Measurements from ENCODE around the gene PPM1L.

PPM1L gene

DNA sequence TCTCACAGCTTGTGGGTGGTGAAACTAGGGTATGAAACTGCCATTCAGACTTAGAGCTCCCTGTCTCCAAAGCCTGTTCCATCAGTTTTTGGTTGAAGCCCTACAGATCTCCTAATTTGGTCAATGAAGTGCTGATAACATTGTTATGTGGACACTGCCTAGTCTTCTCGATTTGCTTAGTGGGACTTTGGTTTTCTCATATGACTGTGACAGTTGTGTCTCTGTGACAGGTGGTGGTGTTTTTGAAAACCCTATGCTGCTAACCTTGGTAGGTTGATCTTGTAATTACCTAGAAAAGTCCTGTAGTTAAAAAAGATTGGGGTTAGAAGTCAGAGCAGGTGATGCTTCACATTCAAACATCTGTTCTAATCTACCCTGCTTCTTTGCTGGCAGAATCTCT is 9.2 kb downstream of the PPM1L start:
- DNase-seq: no peak

DNA sequence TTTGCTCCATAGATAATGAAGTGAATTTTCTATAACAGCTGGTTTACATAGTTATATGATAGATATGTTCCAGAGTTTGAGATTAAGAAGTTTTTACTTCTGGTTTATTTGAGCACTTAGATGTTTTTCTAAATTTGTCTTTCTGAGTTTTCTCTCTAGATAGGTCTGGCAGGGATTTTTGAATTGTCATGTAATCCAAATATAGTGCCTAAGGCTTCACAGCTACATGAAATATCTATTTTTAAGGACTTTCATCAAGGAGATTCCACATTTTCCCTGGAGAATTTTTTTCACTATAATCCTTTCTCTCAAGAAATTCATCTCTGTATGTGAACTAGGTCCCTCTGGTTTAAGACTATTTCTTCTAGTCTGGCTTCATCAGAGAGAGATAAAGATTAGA is 12.0 kb downstream of the PPM1L start:
- DNase-seq: no peak

- DNase-seq: no peak
These were observed 12.9 kb downstream of the PPM1L start for GRCh38 chr3:160768918-160769317.

DNA sequence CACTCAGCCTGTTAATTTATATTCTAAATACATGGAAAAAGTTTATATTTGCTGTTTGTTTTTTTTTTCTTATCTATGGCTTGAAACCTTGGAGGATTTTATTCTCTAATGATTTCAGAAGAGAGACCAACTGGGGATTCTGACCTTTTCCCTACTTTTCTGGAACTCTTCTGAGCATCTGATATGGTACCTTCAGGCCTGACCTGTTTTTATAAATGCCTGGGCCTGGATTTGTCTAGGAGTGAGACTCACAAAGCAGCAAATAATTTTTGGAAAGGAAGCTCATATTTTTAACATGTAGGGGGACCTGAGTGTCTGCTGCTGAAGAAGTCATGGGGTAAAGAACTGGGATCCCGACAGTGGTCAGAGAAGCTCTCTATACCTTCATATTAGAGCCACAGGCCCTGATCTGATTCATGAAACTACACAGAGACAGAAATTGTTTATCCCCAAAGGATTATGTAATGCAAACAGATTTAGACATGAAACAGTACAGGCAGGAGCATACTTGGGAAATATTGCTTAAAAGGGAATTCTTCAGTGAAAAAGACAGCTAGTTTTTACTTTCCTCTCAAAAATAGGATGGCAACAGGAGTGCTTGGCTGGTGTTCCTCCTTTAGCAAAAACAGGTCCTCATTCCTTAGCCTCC is 15.9 kb downstream of the PPM1L start:
- no peak for DNase-seq

- DNase-seq: no peak
These were observed 17.7 kb downstream of the PPM1L start for GRCh38 chr3:160773722-160774121.

GRCh38 chr3:160774172-160774571 is 18.1 kb downstream of the PPM1L start:
- DNase-seq: no peak

- no peak for DNase-seq
These were observed 22.4 kb downstream of the PPM1L start for GRCh38 chr3:160778480-160778879.

DNA sequence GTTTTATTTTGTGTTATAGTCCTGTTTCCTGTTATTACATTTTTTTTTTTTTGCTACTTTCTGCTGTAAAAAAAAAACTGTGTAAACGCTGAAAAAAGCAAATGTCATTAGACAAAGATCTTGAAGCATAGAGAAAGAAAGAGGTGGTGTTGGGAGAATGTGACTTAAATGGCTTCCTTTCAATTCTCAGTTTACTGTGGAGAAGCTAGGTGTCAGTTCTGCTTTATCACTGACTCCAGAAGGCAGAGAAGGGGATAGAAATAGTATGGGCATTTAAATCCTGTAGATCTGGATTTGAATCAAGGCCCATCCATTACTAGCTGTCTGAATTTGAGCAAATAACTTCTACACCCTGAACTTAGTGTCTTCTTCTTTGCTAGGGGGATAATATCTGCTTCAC is 23.0 kb downstream of the PPM1L start:
- DNase-seq: no peak

GRCh38 chr3:160780245-160780644 is 24.2 kb downstream of the PPM1L start:
- DNase-seq: no peak

DNA sequence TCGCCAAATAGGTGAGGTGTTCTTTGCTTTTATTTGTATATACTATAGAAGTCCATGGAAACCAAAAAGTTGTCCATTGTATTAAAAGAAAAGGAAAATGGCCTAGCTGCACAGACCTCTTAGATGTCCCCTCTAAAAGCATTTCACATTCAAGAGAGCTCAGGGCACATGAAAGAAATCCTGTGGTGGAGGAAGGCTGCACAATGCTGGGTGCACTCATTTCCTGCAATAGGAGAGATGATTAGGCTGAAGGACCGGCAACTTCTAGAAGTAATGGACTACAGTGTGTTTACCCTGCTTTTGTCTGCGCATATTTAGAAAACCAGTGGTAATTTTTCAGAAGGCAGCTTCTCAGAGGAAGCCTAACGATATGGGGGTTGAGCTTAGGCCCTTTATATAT is 25.4 kb downstream of the PPM1L start:
- no peak for DNase-seq

DNA sequence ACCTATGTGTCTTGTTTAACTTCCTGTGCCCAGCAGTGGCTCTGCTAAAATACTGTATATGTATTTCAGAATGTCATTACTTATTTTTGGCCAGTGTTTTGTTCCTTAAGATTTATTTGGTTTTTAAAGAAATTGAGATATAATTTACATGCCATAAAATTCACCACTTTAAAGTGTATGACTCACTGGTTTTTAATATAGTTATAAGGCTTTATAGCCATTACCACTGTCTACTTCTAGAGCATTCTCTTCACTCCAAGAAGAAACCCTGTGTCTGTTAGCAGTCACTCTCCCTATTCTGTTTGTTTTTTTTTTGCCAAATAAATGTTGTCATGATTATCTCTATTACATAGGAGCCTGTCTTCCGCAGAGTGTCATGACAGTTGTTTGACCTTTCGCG is 25.8 kb downstream of the PPM1L start:
- no peak for DNase-seq

GRCh38 chr3:160784853-160785252 is 28.8 kb downstream of the PPM1L start:
- no peak for DNase-seq

DNA sequence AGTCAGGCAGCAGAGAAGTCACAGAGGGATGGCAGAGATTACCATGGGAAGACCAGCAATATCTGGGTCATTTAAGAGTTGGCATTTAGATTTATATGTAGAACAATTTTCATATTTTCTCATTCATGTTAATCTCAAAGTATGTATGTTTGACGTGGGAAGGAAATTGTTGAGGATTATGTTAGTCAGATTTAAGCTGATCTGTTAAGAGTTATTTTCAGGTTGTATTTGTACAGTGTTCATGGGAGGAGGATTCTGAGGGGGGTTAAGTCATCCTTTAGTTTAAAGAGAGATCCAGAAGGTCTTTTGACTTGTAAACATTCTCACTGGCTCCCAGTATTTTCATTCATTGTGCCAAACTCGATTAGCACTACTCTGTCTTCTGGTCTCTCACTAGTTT is 34.7 kb downstream of the PPM1L start:
- no peak for DNase-seq

- no peak for DNase-seq
These were observed 36.5 kb downstream of the PPM1L start for GRCh38 chr3:160792540-160792939.

DNA sequence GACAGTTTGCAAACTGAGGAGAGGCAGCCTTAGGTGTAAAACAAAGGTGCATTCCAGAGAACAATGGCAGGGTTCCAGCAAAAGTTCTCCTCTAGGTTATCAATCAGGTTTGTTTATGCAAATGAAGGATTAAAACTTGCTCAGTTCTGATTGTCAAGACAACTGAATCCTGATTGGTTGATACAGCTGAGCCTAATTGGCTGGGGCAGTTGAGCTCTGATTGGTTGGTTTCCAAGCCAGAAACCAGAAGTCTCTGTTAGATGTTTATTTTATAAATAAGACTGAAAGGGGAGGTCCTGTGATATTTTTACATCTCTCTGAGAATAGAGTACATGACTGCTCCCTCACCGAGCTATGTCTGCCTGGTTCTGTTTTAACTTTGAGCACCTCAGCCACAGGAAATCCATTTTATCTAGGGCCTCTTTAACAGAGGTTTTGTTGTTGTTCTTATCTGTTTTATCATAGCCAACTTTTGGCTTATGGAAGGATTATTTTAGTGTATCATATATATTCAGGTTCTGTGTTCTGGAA is 37.8 kb downstream of the PPM1L start:
- DNase-seq: no peak

- no peak for DNase-seq
These were observed 40.2 kb downstream of the PPM1L start for GRCh38 chr3:160796089-160796812.

DNA sequence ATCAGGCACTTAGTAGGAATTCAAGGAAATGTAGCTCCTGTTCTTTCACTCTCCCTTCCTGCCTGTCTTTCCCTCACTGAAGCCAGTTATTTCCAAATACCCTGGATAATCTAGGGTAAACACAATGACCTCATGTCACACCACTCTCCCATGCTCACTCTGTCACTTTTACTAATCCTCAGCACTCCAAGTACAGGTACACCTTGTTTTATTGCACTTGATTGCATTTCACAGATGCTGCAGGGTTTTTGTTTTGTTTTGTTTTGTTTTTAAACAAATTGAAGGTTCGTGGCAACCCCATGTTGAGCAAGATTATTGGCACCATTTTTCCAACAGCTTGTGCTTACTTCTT is 40.8 kb downstream of the PPM1L start:
- DNase-seq: no peak

DNA sequence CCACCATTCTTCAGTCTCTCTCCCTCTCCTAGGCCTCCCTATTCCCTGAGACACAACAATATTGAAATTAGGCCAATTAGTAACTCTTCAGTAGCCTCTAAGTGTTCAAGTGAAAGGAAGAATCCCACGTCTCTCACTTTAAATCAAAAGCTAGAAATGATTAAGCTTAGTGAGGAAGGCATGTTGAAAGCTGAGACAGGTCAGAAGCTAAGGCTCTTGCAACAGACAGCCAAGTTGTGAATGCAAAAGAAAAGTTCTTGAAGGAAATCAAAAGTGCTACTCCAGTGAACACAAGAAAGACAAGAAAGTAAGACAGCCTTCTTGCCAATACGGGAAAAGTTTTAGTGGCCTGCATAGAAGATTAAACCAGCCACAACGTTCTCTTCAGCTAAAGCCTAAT is 41.3 kb downstream of the PPM1L start:
- DNase-seq: no peak

DNA sequence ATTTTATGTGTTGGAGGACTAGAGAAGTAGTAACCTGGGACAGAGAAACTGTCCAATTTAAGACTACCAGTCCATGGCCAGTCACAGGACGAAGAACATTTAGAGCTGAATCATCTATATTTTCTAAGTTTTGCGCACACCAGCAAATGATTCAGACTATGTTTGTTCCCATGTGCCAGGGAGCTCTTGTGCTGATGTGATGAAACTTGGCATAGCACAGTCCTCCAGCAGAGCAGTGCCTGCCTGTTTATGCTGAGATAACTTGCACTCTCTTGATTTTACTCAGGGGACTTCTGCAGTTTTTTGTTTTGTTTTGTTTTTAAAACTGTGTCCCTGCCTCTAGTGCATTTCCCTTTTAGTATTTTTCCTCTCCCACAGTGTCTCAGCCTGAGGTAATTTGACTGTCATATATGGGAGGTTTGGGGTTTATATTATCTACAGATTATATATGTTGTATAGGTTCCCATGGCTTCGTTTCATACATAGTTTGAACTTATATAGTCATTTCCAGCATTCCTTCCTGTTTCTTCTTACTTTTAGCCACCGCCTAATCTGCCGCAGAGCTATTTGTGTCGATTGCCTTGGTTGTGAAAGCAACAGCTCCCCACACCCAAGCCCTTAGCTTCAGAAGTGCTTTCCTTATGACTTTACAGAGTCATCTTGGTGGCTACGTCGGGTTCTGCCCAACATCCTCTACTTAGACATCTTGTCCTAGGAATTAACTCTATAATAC is 45.5 kb downstream of the PPM1L start:
- DNase-seq: no peak

- no peak for DNase-seq
These were observed 48.7 kb downstream of the PPM1L start for GRCh38 chr3:160804762-160805161.

GRCh38 chr3:160806094-160806493 is 50.1 kb downstream of the PPM1L start:
- DNase-seq: no peak

- no peak for DNase-seq
These were observed 50.7 kb downstream of the PPM1L start for GRCh38 chr3:160806686-160807085.

- no peak for DNase-seq
These were observed 52.8 kb downstream of the PPM1L start for GRCh38 chr3:160808838-160809237.

GRCh38 chr3:160809453-160809852 is 53.4 kb downstream of the PPM1L start:
- no peak for DNase-seq

Data from activated gamma-delta T cell (primary cell).